ENCODE results near the gene FBXO28. TPM values are rescaled to one million over a fixed set of nuclear protein-coding genes. Genes with fewer than 3 reads are reported as not detected.

FBXO28 gene
- total RNA-seq, 1 experiment from 2014 or later, result 82.6 TPM

DNA sequence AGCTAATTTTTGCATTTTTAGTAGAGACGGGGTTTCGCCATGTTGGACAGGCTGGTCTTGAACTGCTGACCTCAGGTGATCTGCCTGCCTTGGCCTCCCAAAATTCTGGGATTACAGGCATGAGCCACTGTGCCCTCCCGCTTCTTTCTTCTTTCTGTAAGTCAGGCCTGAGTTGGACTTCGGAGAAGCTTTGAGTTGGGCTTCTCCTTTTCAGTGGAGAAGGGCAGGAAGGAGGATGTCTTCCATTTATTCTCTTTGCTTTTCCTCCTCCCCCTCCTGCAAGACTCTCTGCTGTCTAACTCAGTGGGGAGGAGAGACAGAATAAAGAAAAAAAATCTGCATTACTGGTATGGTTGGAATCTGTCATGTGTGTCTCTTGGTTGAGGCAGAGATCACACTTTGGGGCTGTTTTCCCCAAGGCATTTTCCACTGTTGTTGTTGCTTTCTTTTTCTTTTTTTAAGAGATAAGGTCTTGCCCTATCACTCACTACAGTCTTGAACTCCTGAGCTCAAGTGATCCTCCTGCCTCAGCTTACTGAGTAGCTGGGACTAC is 55.9 kb downstream of the FBXO28 start:
- Histone ChIP-seq H3K9me3 (ENCODE audit: low read length) (no peaks in the 10 kb centered on the region), H3K27ac (ENCODE audit: low read length) (peak overlapping the region; percentile 74), H3F3A (ENCODE audit: low read length, unreplicated experiment) (no peaks in the 10 kb centered on the region), H3K9me2 (replicated peaks; ENCODE audit: low read length) (no peaks in the 10 kb centered on the region), H4K20me1 (ENCODE audit: low read length) (no peaks in the 10 kb centered on the region), H3K4me1 (ENCODE audit: insufficient read depth, low read length) (peaks cover 22% of the 10 kb centered on the region), H3K9ac (ENCODE audit: low read length) (peak overlapping the region; percentile 3; the same call in 1 of the 2 replicates), H3K79me2 (ENCODE audit: low read length) (no peaks in the 10 kb centered on the region), H3K4me2 (ENCODE audit: low read length) (peak overlapping the region; percentile 53; the same call in 1 of the 2 replicates), H3K4me3 (ENCODE audit: low read length) (no peak overlapping the region), H3K27me3 (ENCODE audit: low read length) (no peaks in the 10 kb centered on the region), H3K36me3 (ENCODE audit: low read depth, low read length) (no peaks in the 10 kb centered on the region), H2AFZ (ENCODE audit: low read length) (no peak overlapping the region)
- no TSS peak for BruUV-seq (replicated peaks)
- intact Hi-C loops (cut with micrococcal nuclease), result loop anchor here (1.0 to 5.0 kb wide), 2 partner anchors 43 to 164 kb away; no protein-coding TSS in a partner anchor
- DNase-seq (no peak), ATAC-seq (no peak)
- ChIA-PET CTCF (interaction anchor here (1.0 kb wide), 1 partner anchor 54 kb away, joined by 7 read pairs; no protein-coding TSS in a partner anchor), POLR2A (ENCODE audit: unreplicated experiment) (interaction anchor here (0.6 to 0.7 kb wide), 3 partner anchors 13 to 371 kb away, joined by 3 to 9 read pairs (median 3); no protein-coding TSS in a partner anchor)
- TF ChIP-seq, protein P1, sequence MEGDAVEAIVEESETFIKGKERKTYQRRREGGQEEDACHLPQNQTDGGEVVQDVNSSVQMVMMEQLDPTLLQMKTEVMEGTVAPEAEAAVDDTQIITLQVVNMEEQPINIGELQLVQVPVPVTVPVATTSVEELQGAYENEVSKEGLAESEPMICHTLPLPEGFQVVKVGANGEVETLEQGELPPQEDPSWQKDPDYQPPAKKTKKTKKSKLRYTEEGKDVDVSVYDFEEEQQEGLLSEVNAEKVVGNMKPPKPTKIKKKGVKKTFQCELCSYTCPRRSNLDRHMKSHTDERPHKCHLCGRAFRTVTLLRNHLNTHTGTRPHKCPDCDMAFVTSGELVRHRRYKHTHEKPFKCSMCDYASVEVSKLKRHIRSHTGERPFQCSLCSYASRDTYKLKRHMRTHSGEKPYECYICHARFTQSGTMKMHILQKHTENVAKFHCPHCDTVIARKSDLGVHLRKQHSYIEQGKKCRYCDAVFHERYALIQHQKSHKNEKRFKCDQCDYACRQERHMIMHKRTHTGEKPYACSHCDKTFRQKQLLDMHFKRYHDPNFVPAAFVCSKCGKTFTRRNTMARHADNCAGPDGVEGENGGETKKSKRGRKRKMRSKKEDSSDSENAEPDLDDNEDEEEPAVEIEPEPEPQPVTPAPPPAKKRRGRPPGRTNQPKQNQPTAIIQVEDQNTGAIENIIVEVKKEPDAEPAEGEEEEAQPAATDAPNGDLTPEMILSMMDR (conservative IDR thresholded peaks at IDR 0.05; ENCODE audit: low read depth, low read length), result no peak
- TF ChIP-seq EZH2 (IDR thresholded peaks at IDR 0.05; ENCODE audit: low read length, unreplicated experiment) (no peak), EZH2phosphoT487 (IDR thresholded peaks at IDR 0.05; ENCODE audit: borderline replicate concordance, low read length) (no peak)

DNA sequence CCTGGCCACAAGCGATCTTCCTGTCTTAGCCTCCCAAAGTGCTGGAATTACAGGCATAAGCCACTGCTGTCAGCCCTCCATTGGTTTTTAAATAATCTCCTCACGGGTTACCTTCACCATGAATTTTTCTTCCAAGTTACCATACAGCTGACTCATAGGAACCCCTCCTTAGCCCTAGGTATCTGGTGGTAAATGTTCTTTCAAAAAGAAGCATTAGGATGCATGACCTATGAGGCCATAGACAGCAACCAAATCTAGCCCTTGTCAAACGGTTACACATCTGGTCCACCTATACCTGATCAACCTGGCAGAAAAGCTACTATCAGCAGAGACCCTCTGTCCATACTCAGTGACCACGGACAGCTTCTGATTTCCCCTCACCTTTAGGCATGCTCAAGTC is 56.4 kb downstream of the FBXO28 start:
- TF ChIP-seq EZH2phosphoT487 (IDR thresholded peaks at IDR 0.05; ENCODE audit: borderline replicate concordance, low read length) (no peak), EZH2 (IDR thresholded peaks at IDR 0.05; ENCODE audit: low read length, unreplicated experiment) (no peak)
- TF ChIP-seq, protein P1 (conservative IDR thresholded peaks at IDR 0.05; ENCODE audit: low read depth, low read length), result no peak
- peaks cover 22% of the 10 kb centered on the region for H3K4me1 ChIP-seq (ENCODE audit: insufficient read depth, low read length)
- no peak for DNase-seq

More for the DNA sequence above, 56.4 kb downstream of the FBXO28 start:
- Histone ChIP-seq H3K4me3 (ENCODE audit: low read length) (no peak overlapping the region), H4K20me1 (ENCODE audit: low read length) (no peaks in the 10 kb centered on the region), H3K9me3 (ENCODE audit: low read length) (no peaks in the 10 kb centered on the region), H3K9ac (ENCODE audit: low read length) (no peak overlapping the region), H3F3A (ENCODE audit: low read length, unreplicated experiment) (no peaks in the 10 kb centered on the region), H3K4me2 (ENCODE audit: low read length) (no peak overlapping the region), H3K27me3 (ENCODE audit: low read length) (no peaks in the 10 kb centered on the region), H3K9me2 (replicated peaks; ENCODE audit: low read length) (no peaks in the 10 kb centered on the region), H3K27ac (ENCODE audit: low read length) (no peak overlapping the region), H2AFZ (ENCODE audit: low read length) (no peak overlapping the region), H3K79me2 (ENCODE audit: low read length) (no peaks in the 10 kb centered on the region), H3K36me3 (ENCODE audit: low read depth, low read length) (no peaks in the 10 kb centered on the region)
- ChIA-PET POLR2A (ENCODE audit: unreplicated experiment) (no interaction called here), CTCF (no interaction called here)
- intact Hi-C loops (cut with micrococcal nuclease), result loop anchor here (1.0 to 5.0 kb wide), 2 partner anchors 42 to 163 kb away; no protein-coding TSS in a partner anchor
- BruUV-seq (replicated peaks), result no TSS peak
- ATAC-seq, result no peak
